Loucy (cell line): Measurements from ENCODE around the gene FOXB1.

Experiments
- H2AFZ ChIP-seq: fragments of 200-600 bp; sonication (generic); 2 replicates; pipeline ENCODE4 v1.6.0; 2016; ENCODE audit warnings: antibody characterized with exemption, mild to moderate bottlenecking, low read length, moderate library complexity
- H3F3A ChIP-seq: fragments of 200-600 bp; 2 replicates; pipeline ENCODE4 v1.6.0; 2016; ENCODE audit warnings: antibody characterized with exemption, low read depth, mild to moderate bottlenecking
- H3K27me3 ChIP-seq: fragments of 200-600 bp; sonication (generic); 2 replicates; pipeline ENCODE4 v1.6.1; 2014; ENCODE audit warnings: low read length, mild to moderate bottlenecking; ENCODE audit not compliant: insufficient read depth, poor library complexity, severe bottlenecking
- H3K36me3 ChIP-seq: fragments of 200-600 bp; sonication (generic); 2 replicates; pipeline ENCODE4 v1.6.1; 2016; ENCODE audit warnings: low read length; ENCODE audit not compliant: insufficient read depth
- H3K4me1 ChIP-seq: fragments of 200-600 bp; sonication (generic); 2 replicates; pipeline ENCODE4 v1.5.1; 2014; ENCODE audit warnings: low read length, mild to moderate bottlenecking; ENCODE audit not compliant: insufficient read depth, poor library complexity, severe bottlenecking
- H3K4me2 ChIP-seq: fragments of 200-600 bp; sonication (generic); 2 replicates; pipeline ENCODE4 v1.6.0; 2014; ENCODE audit warnings: antibody characterized with exemption, low read length, low read depth, mild to moderate bottlenecking; ENCODE audit not compliant: poor library complexity, severe bottlenecking
- H3K4me3 ChIP-seq: fragments of 200-600 bp; sonication (generic); 2 replicates; pipeline ENCODE4 v1.5.1; 2014; ENCODE audit warnings: low read length, mild to moderate bottlenecking, mixed read lengths; ENCODE audit not compliant: poor library complexity, severe bottlenecking
- H3K79me2 ChIP-seq: fragments of 200-600 bp; sonication (generic); 2 replicates; pipeline ENCODE4 v1.6.1; 2014; ENCODE audit warnings: low read length; ENCODE audit not compliant: insufficient read depth
- H3K9ac ChIP-seq: fragments of 200-600 bp; sonication (generic); 2 replicates; pipeline ENCODE4 v1.6.0; 2014; ENCODE audit warnings: mild to moderate bottlenecking, low read depth, low read length, moderate library complexity; ENCODE audit not compliant: poor library complexity, severe bottlenecking
- H3K9me2 ChIP-seq: fragments of 200-600 bp; sonication (generic); replicated peaks from 2 replicates; pipeline ENCODE4 v1.6.1; 2016; ENCODE audit warnings: low read depth, low read length, mixed read lengths
- H3K9me3 ChIP-seq: fragments of 200-600 bp; sonication (generic); 2 replicates; pipeline ENCODE4 v1.6.1; 2014; ENCODE audit warnings: mild to moderate bottlenecking, antibody characterized with exemption, low read length, low read depth; ENCODE audit not compliant: insufficient read depth
- H4K20me1 ChIP-seq: fragments of 200-600 bp; sonication (generic); 2 replicates; pipeline ENCODE4 v1.6.0; 2014; ENCODE audit warnings: antibody characterized with exemption, low read length, mild to moderate bottlenecking; ENCODE audit not compliant: insufficient read depth, poor library complexity, severe bottlenecking
- CTCF ChIP-seq: fragments of 200-600 bp; sonication (generic); conservative IDR thresholded peaks from 2 replicates; pipeline ENCODE4 v1.5.1; 2014; ENCODE audit warnings: mild to moderate bottlenecking, antibody characterized with exemption, low read length
- EZH2phosphoT487 ChIP-seq: fragments of 200-600 bp; IDR thresholded peaks from 2 replicates; pipeline ENCODE4 v1.6.1; 2018; ENCODE audit warnings: antibody characterized with exemption, mild to moderate bottlenecking, moderate library complexity, borderline replicate concordance

Gene FOXB1

GRCh38 chr15:60044636-60045270 is 40.6 kb downstream of the FOXB1 start:
- H3K4me2 ChIP-seq, result peak overlapping the region; percentile 72
- TF ChIP-seq EZH2phosphoT487 (no peak), CTCF (no peak)

GRCh38 chr15:60047701-60048100 is 43.6 kb downstream of the FOXB1 start:
- no peak overlapping the region for H2AFZ ChIP-seq
- no peak overlapping the region for H3K4me2 ChIP-seq
- no peak for TF ChIP-seq EZH2phosphoT487
- no peak for TF ChIP-seq CTCF
- no peaks in the 10 kb centered on the region for H3K27me3 ChIP-seq
- H3K4me1 ChIP-seq, result peaks cover 20% of the 10 kb centered on the region
- H3K4me3 ChIP-seq, result no peak overlapping the region
- H3K36me3 ChIP-seq, result no peaks in the 10 kb centered on the region
- no peaks in the 10 kb centered on the region for H4K20me1 ChIP-seq
- H3K9me3 ChIP-seq, result peaks cover 5% of the 10 kb centered on the region
- no peak overlapping the region for H3K9ac ChIP-seq
- no peaks in the 10 kb centered on the region for H3K79me2 ChIP-seq
- no peaks in the 10 kb centered on the region for H3K9me2 ChIP-seq
- H3F3A ChIP-seq, result no peaks in the 10 kb centered on the region; the same call in 1 of the 2 replicates

More at GRCh38 chr15:60044636-60045270, 40.6 kb downstream of the FOXB1 start:
- Histone ChIP-seq H3K36me3 (no peaks in the 10 kb centered on the region), H3K4me1 (peaks cover 26% of the 10 kb centered on the region), H3K4me3 (peak overlapping the region; percentile 51), H3K9ac (peak overlapping the region; percentile 29), H3K9me3 (no peaks in the 10 kb centered on the region; the same call in 1 of the 2 replicates), H4K20me1 (no peaks in the 10 kb centered on the region), H2AFZ (no peak overlapping the region), H3K79me2 (no peaks in the 10 kb centered on the region), H3F3A (no peaks in the 10 kb centered on the region; the same call in 1 of the 2 replicates), H3K27me3 (no peaks in the 10 kb centered on the region), H3K9me2 (no peaks in the 10 kb centered on the region)

- peaks cover 8% of the 10 kb centered on the region for H3K4me1 ChIP-seq
- no peak overlapping the region for H3K9ac ChIP-seq
- no peaks in the 10 kb centered on the region for H3K27me3 ChIP-seq
- no peak for TF ChIP-seq EZH2phosphoT487
- no peak for TF ChIP-seq CTCF
- no peak overlapping the region for H2AFZ ChIP-seq
- H3K4me2 ChIP-seq, result no peak overlapping the region
- no peaks in the 10 kb centered on the region for H4K20me1 ChIP-seq
- no peaks in the 10 kb centered on the region for H3K36me3 ChIP-seq
- H3F3A ChIP-seq, result no peaks in the 10 kb centered on the region
- H3K9me2 ChIP-seq, result no peaks in the 10 kb centered on the region
- peaks cover 5% of the 10 kb centered on the region for H3K9me3 ChIP-seq
- no peak overlapping the region for H3K4me3 ChIP-seq
- H3K79me2 ChIP-seq, result no peaks in the 10 kb centered on the region
Observed at GRCh38 chr15:60049948-60050347, 45.8 kb downstream of the FOXB1 start.
